Activated gamma-delta T cell (primary cell): ENCODE measurements around the gene NWD2.

Experiments
- DNase-seq: peaks from one replicate; lab custom pipeline; 2025; lab: John Stamatoyannopoulos, UW

The NWD2 gene

DNA sequence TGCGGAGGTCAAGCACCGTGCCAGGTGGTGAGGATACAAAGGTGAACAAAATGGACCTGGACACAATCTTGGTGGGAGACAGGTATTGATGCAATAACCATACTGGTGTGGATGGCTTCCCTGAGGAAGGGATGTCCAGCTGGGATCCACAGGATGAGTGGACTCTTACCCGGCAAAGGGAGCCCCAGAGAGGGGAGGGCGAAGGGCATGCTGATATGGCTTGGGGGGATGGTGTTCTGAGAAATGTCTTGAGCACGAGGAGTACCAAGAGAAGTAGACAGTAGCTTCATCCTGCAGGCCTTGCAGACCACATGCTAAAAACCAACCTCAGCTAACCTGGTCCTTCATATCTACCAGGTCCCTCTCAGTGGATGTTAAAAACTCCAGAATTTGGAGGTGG, 220.8 kb downstream of the NWD2 start:
- no peak for DNase-seq

GRCh38 chr4:37465845-37466244, 221.3 kb downstream of the NWD2 start:
- no peak for DNase-seq

DNA sequence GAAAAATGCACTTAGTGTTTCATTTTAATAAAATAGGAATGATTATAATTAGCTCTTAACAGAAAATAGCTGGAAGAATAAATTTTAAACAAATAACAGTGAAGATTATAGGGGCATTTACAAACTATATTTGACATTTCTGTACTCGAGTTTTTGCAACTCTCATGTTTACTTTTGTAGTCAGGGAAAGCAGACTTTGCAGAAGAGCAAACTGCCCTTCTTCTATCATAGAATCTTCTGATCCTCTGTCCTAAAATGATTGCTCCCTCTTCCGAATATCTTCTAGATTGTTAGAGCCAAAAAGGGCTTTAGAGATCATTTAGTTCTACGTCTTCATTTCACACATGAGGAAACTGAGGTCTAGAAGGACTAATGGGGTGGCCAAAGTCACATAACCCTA, 222.7 kb downstream of the NWD2 start:
- DNase-seq, result no peak

- no peak for DNase-seq
These were observed 223.3 kb downstream of the NWD2 start for GRCh38 chr4:37467824-37468223.

DNA sequence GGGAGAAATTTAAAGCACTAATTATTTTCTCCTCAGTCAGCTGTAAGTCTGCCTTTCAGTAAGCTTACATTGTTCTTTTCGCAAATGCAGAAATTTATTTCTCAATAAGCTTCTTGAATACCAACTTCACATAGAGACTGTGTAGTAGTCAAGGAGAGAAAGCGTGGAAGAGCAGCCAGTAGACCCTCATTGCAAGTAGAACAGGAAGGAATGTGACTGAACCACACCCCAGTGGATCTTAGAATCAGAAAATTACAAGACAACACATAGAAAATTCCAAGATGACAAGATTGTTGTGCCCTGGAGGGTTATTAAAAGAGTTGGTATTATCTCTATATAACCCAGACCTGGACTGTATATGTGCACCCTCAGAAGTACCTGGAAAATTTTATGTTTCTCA, 224.7 kb downstream of the NWD2 start:
- DNase-seq, result no peak

DNA sequence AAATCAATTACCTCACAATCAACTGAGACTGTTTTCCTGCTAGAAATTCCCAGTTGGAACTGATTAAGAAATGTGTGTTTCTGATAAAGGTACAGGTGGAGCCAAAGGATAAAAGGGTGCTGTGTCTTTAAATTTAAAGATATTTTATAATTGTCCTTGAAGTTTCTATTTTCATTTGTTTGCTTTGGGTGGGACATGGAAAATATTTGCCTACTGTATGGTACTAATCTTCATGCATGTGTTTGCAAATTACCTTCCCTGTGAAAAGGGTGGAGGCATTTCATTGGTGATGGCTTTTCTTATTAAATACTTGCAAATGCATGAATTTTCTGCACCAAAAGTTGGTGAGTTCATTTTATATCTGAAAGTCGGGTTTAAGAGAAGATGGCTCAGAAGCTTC, 225.7 kb downstream of the NWD2 start:
- no peak for DNase-seq

DNA sequence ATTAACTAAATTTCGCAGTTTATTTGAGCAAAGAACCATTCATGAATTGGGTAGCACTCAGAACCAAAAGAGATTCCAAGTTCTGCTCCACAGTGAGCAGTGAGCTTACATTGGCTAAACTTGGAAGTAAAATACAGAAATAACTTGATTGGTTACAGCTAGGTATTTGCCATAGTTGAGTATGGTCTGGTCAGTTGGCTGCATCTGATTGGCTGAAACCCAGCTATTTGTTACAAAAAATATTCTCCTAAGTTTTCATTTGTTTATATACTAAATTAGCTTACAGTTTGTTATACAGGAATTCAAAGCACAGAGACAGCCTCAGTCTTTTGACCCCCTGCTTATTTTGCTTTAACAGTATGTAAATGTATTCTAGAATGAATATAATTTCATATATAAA, 226.6 kb downstream of the NWD2 start:
- DNase-seq, result no peak

- no peak for DNase-seq
These were observed 227.4 kb downstream of the NWD2 start for GRCh38 chr4:37471971-37472370.

- DNase-seq, result no peak
These were observed 229.3 kb downstream of the NWD2 start for GRCh38 chr4:37473807-37474206.

GRCh38 chr4:37475087-37475486, 230.5 kb downstream of the NWD2 start:
- DNase-seq, result no peak

DNA sequence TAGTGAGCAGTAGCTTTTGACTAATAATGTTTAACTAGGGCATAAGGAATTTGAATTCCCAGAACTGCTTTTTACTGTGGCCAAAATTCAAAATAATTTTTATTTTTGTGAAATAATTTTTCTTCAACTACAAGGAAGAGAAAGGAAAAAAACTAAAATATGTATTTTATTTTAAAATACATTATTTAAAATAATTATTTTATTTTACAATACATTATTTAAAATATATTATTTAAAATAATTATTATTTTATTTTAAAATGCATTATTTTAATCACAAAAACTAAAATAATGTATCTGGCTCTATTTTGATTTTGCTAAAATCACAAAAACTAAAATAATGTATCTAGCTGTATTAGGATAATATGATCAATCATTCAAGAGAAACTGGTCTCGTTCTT, 231.2 kb downstream of the NWD2 start:
- no peak for DNase-seq

GRCh38 chr4:37476256-37476655, 231.7 kb downstream of the NWD2 start:
- no peak for DNase-seq

GRCh38 chr4:37476691-37477090, 232.1 kb downstream of the NWD2 start:
- no peak for DNase-seq

DNA sequence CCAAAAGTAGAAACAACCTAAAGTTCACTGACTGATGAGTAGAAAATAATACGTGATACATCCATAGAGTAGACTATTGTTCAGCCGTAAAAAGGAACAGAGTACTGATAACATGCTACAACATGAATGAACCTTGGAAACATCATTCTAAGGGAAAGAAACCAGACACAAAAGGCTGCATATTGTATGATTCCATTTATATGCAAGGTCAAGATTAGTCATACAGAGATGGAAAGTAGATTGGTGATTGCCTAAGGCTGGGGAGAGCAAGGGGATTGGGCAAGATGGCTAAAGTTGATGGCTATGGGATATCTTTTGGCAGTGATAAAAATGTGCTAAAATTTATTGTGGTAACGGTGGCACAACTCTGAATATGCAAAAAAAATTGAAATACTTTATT, 232.6 kb downstream of the NWD2 start:
- no peak for DNase-seq

- DNase-seq, result no peak
These were observed 233.6 kb downstream of the NWD2 start for GRCh38 chr4:37478151-37478550.

DNA sequence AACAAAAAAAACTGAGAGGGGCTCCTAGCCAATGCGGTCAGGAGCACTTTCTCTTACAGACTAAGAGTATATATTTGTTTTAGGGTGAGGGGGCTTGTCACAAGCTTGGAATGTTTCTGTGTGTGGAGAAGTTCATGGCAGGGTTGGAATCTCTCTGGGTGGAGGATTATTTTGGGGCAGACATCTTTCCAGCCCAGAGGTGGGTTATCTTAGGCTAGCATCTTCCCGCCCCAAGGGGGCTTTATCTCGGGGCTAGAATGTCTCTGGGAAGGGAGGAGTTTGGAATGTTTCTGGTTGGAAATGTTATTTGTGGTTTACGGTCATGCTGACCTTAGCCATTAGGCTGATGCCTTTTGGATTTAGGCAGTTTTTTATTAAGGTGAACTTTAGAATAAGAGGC, 236.0 kb downstream of the NWD2 start:
- no peak for DNase-seq

DNA sequence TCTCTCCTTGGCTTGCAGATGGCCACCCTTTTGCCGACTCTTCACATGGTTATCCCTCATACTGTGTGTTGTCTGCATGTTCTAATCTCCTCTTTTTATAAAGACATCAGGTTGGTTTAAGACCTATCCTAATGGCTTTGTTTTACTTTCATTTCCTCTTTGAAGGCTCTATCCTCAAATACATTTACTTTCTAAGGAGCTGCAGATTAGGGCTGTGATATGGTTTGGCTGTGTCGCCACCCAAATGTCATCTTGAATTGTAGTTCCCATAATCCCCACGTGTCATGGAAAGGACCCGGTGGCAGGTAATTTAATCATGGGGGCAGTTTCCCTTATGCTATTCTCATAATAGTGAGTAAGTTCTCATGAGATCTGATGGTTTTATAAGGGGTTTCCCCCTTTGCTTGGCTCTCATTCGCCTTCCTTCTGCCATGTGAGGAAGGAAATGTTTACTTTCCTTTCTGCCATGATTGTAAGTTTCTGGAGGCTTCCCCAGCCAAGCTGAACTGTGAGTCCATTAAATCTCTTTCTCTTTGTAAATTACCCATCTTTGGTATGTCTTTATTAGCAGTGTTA, 237.1 kb downstream of the NWD2 start:
- no peak for DNase-seq

DNA sequence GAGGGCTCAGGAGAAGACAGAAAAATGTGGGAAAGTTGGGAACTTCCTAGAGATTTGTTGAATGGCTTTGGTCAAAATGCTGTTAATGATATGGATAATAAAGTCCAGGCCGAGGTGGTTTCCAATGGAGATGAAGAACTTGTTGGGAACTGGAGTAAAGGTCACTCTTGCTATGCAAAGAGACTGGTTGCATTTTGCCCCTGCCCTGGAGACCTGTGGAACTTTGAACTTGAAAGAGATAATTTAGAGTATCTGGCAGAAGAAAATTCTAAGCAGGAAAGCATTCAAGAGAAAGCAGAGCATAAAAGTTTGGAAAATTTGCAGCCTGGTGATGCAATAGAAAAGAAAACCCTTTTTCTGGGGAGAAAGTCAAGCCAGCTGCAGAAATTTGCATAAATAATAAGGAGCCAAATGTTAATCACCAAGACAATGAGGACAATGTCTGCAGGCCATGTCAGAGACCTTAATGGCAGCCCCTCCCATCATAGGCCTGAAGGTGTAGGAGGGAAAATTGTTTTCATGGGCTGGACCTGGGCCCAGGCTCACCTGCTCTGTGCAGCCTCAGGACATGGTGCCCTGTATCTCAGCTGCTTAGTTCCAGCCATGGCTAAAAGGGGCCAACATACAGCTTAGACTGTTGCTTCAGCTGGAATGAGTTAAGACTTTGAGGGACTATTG, 237.8 kb downstream of the NWD2 start:
- no peak for DNase-seq

- DNase-seq, result no peak
These were observed 239.1 kb downstream of the NWD2 start for GRCh38 chr4:37483610-37484009.

DNA sequence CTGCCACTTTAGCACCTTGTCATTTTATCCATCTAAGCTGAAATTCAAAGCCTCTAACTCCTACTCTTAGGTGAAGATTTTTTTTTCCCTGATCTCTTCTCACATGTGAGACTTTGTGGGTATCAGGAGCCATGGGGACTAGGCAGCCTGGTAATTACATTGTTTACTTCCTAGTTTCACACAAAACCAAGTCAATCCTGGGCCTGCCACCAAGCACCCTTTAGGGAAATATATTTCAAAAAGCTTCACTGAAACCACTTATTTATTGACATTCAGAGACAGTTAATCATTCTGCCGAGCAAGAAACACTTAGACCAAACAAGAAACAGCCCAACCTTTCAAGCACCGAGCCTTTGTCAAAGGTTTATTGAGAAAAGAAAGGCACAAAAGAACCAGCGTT, 241.6 kb downstream of the NWD2 start:
- no peak for DNase-seq

DNA sequence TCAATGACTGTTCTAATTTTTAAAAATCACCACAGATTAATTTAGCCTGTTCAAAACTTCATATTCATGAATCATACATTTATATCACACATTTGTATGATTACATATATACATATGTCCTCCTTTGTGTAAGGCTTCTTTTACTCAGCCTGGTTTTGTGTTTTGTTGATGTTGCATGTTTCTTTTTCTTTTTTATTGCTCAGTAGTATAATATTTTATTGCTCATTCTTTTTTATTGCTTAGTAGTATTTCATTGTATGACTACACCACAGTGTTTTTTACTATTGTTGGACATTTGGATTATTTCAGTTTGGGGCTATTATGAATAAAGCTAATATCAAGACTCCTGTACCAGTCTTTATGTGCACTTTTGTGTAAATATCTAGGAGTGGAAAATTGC, 243.1 kb downstream of the NWD2 start:
- DNase-seq, result no peak

- no peak for DNase-seq
These were observed 245.2 kb downstream of the NWD2 start for GRCh38 chr4:37489697-37490096.

DNA sequence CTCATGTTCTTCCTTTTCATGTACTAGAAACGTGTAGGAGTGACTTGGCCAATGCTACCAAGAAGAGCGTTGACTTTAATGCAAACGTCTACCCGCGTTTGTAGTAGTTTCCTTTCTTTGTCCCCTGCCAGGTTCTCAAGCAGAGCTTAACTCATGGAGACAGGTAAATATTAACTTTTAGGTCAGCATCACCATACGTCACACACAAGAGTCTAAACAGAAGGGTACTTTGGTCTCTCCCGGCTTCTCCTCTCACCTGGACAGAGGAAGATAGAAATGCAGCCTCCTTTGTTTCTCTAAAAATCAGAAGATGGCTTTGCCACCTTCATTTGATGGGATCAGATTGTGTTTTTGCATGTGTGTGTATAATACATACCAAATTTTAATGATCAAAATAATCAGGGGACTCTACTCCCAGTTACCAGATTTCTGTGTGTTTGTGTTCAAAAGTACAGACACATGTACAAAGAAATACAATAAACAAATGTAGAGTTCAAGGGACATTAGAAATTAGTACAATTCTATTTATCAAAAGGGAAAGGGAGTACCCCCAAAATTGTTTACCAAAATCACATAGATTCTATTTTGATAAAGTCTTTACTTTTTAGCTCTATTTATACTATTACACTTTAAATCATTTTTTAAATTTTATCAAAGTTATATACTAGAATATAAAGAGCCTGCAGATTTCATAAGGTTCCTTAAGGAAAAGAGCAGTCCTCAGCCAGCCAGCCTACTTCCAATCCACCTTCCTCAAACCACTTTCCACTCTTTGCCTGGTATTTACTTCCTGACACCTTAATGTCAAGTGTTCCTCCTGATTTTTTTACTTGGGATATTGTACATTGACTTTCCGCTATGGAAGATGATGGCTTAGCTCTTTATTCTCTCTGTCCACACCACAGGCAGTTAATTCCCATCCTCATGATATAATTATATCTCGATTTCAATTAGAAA, 246.1 kb downstream of the NWD2 start:
- DNase-seq, result no peak
